ENCODE measurements around the gene PLA2G4E.

PLA2G4E gene

GRCh38 chr15:41954036-41954435 lies 66.8 kb downstream of the PLA2G4E start:
- DNase-seq (ENCODE audit: low read depth) = no peak

- DNase-seq (ENCODE audit: low read depth) = no peak
These were observed 68.8 kb downstream of the PLA2G4E start for GRCh38 chr15:41952013-41952563.

GRCh38 chr15:41951571-41951970 lies 69.3 kb downstream of the PLA2G4E start:
- DNase-seq (ENCODE audit: low read depth) = no peak

- DNase-seq (ENCODE audit: low read depth) = no peak
These were observed 70.4 kb downstream of the PLA2G4E start for GRCh38 chr15:41950489-41950888.

GRCh38 chr15:41950127-41950483 lies 70.7 kb downstream of the PLA2G4E start:
- no peak for DNase-seq (ENCODE audit: low read depth)

- no peak for DNase-seq (ENCODE audit: low read depth)
These were observed 71.3 kb downstream of the PLA2G4E start for GRCh38 chr15:41949401-41950126.

GRCh38 chr15:41948490-41948889 lies 72.4 kb downstream of the PLA2G4E start:
- DNase-seq (ENCODE audit: low read depth) = no peak

GRCh38 chr15:41946970-41947369 lies 73.9 kb downstream of the PLA2G4E start:
- DNase-seq (ENCODE audit: low read depth) = no peak

- no peak for DNase-seq (ENCODE audit: low read depth)
These were observed 75.1 kb downstream of the PLA2G4E start for GRCh38 chr15:41945731-41946130.

- DNase-seq (ENCODE audit: low read depth) = no peak
These were observed 75.6 kb downstream of the PLA2G4E start for GRCh38 chr15:41945221-41945620.

GRCh38 chr15:41944313-41944940 lies 76.4 kb downstream of the PLA2G4E start:
- DNase-seq (ENCODE audit: low read depth) = peak; percentile 96

- DNase-seq (ENCODE audit: low read depth) = no peak
These were observed 77.1 kb downstream of the PLA2G4E start for GRCh38 chr15:41943543-41944312.

GRCh38 chr15:41942886-41943285 lies 78.0 kb downstream of the PLA2G4E start:
- no peak for DNase-seq (ENCODE audit: low read depth)

- DNase-seq (ENCODE audit: low read depth) = no peak
These were observed 79.0 kb downstream of the PLA2G4E start for GRCh38 chr15:41941644-41942415.

- DNase-seq (ENCODE audit: low read depth) = peak; percentile 86
These were observed 80.4 kb downstream of the PLA2G4E start for GRCh38 chr15:41940441-41940857.

GRCh38 chr15:41939986-41940385 lies 80.9 kb downstream of the PLA2G4E start:
- no peak for DNase-seq (ENCODE audit: low read depth)

- DNase-seq (ENCODE audit: low read depth) = no peak
These were observed 83.3 kb downstream of the PLA2G4E start for GRCh38 chr15:41937568-41937923.

GRCh38 chr15:41936649-41937567 lies 83.9 kb downstream of the PLA2G4E start:
- no peak for DNase-seq (ENCODE audit: low read depth)

GRCh38 chr15:41936155-41936554 lies 84.7 kb downstream of the PLA2G4E start:
- no peak for DNase-seq (ENCODE audit: low read depth)

GRCh38 chr15:41935566-41936020 lies 85.2 kb downstream of the PLA2G4E start:
- no peak for DNase-seq (ENCODE audit: low read depth)

- no peak for DNase-seq (ENCODE audit: low read depth)
These were observed 86.0 kb downstream of the PLA2G4E start for GRCh38 chr15:41934843-41935242.
